ENCODE measurements around the gene PDE6D. TPM values are rescaled to one million over a fixed set of nuclear protein-coding genes. Genes with fewer than 3 reads are reported as not detected.

The PDE6D gene
- total RNA-seq, 2 experiments from 2014 or later: 5.9 to 7.0 TPM

DNA sequence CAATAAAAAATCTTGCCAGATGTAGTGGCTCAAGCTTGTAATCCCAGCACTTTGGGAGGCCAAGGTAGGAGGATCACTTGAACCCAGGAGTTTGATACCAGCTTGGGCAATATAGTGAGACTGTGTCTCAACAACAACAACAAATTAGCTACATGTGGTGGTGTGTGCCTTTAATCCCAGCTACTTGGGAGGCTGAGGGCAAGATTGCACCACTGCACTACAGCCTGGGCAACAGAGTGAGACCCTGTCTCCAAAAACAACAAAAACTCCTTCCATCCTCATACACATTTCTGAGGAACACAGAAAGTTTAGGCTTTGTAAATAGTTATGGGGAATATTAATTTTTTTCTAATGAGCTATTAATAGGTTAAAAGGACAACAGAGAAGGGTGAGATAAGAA lies 17.0 kb downstream of the PDE6D start:
- ATAC-seq (ENCODE audit: poor library complexity): no peak
- no peaks in the 10 kb centered on the region for H3K27me3 ChIP-seq (ENCODE audit: control insufficient read depth in 1 of 2, insufficient read depth in 2 of 2, low read length in 2 of 2)
- no peaks in the 10 kb centered on the region for H3K9me3 ChIP-seq (ENCODE audit: control insufficient read depth in 1 of 2, insufficient read depth in 1 of 2, low read length in 2 of 2)
- Mint-ChIP-seq H3K4me1 (ENCODE audit: low read depth) (peaks cover 14% of the 10 kb centered on the region), H3K4me3 (no peak overlapping the region), H3K36me3 (ENCODE audit: low read depth) (peaks cover 7% of the 10 kb centered on the region), H3K9me3 (no peaks in the 10 kb centered on the region), H3K27ac (no peak overlapping the region), H3K27me3 (no peaks in the 10 kb centered on the region)
- no peak overlapping the region for H3K4me3 ChIP-seq (ENCODE audit: low read length)
- peaks cover 5% of the 10 kb centered on the region for H3K36me3 ChIP-seq (ENCODE audit: insufficient read depth, low read length)
- no peak for DNase-seq
- POLR2A ChIA-PET: no interaction called here
- CTCF ChIA-PET: no interaction called here
- H3K4me1 ChIP-seq (ENCODE audit: insufficient read depth, low read length): peaks cover 4% of the 10 kb centered on the region
- no peak overlapping the region for H3K27ac ChIP-seq (ENCODE audit: low read depth in 1 of 2, low read length in 2 of 2)
- intact Hi-C loops (cut with DNase I, micrococcal nuclease): no loop called here
- TF ChIP-seq, protein P1, sequence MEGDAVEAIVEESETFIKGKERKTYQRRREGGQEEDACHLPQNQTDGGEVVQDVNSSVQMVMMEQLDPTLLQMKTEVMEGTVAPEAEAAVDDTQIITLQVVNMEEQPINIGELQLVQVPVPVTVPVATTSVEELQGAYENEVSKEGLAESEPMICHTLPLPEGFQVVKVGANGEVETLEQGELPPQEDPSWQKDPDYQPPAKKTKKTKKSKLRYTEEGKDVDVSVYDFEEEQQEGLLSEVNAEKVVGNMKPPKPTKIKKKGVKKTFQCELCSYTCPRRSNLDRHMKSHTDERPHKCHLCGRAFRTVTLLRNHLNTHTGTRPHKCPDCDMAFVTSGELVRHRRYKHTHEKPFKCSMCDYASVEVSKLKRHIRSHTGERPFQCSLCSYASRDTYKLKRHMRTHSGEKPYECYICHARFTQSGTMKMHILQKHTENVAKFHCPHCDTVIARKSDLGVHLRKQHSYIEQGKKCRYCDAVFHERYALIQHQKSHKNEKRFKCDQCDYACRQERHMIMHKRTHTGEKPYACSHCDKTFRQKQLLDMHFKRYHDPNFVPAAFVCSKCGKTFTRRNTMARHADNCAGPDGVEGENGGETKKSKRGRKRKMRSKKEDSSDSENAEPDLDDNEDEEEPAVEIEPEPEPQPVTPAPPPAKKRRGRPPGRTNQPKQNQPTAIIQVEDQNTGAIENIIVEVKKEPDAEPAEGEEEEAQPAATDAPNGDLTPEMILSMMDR (IDR thresholded peaks at IDR 0.05): no peak

DNA sequence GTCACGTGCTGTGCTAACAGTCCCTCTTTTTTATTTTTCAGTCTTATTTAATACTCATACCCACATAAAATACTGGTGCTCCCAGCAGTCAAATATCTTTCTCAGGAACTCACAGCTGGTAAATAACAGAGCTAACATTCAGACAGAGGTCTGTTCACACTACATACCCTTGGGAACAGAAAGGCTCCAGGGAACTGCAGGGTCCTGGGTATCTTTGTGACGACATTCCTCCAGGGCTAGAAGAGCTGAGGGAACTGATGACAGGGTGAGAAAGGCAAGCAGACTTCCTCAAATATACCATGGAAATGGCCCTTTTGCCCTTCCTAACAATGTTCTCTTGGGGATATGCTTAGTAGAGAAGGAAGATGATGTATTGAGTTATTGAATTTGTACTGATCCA lies 19.3 kb downstream of the PDE6D start:
- Histone ChIP-seq H3K9me3 (ENCODE audit: control insufficient read depth in 1 of 2, insufficient read depth in 1 of 2, low read length in 2 of 2) (no peaks in the 10 kb centered on the region), H3K36me3 (ENCODE audit: insufficient read depth, low read length) (peaks cover 5% of the 10 kb centered on the region), H3K4me1 (ENCODE audit: insufficient read depth, low read length) (peaks cover 4% of the 10 kb centered on the region), H3K27ac (ENCODE audit: low read depth in 1 of 2, low read length in 2 of 2) (no peak overlapping the region), H3K4me3 (ENCODE audit: low read length) (no peak overlapping the region), H3K27me3 (ENCODE audit: control insufficient read depth in 1 of 2, insufficient read depth in 2 of 2, low read length in 2 of 2) (no peaks in the 10 kb centered on the region)
- POLR2A ChIA-PET: interaction anchor here (0.6 kb wide), 1 partner anchor 8 kb away, joined by 3 read pairs; no protein-coding TSS in a partner anchor
- ATAC-seq (ENCODE audit: poor library complexity) (no peak), DNase-seq (no peak)
- Mint-ChIP-seq H3K36me3 (ENCODE audit: low read depth) (peaks cover 7% of the 10 kb centered on the region), H3K27ac (no peak overlapping the region), H3K9me3 (no peaks in the 10 kb centered on the region), H3K4me3 (no peak overlapping the region), H3K27me3 (no peaks in the 10 kb centered on the region), H3K4me1 (ENCODE audit: low read depth) (peaks cover 14% of the 10 kb centered on the region)
- CTCF ChIA-PET: no interaction called here
- TF ChIP-seq, protein P1 (IDR thresholded peaks at IDR 0.05): no peak
- intact Hi-C loops (cut with DNase I, micrococcal nuclease): no loop called here

DNA sequence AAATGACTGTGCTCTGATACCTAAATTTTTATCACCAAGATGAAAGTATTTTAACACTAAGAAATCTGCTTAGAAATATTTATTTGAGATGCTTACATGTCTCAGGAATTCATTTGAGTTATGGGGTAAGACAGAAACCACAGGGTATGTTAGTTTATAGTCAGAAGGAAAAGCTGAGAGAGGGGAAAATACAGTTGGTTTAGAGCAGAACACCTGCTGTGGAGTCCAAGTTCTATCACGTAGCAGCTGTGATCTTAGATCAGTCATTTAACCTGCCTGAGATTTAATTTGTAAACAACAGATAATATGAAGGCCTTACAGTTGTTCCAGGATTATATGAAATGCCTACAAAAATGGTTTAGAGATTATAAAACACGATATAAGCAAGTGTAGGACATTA lies 29.0 kb downstream of the PDE6D start:
- TF ChIP-seq, protein P1 (IDR thresholded peaks at IDR 0.05): no peak
- no peaks in the 10 kb centered on the region for H3K9me3 ChIP-seq (ENCODE audit: control insufficient read depth in 1 of 2, insufficient read depth in 1 of 2, low read length in 2 of 2)
- H3K4me3 Mint-ChIP-seq: no peak overlapping the region
- no peaks in the 10 kb centered on the region for H3K4me1 ChIP-seq (ENCODE audit: insufficient read depth, low read length)
- DNase-seq (no peak), ATAC-seq (ENCODE audit: poor library complexity) (no peak)
- intact Hi-C loops (cut with DNase I, micrococcal nuclease): no loop called here
- no peak overlapping the region for H3K27ac Mint-ChIP-seq
- POLR2A ChIA-PET: no interaction called here
- H3K4me1 Mint-ChIP-seq (ENCODE audit: low read depth): no peaks in the 10 kb centered on the region
- H3K4me3 ChIP-seq (ENCODE audit: low read length): no peak overlapping the region
- no peaks in the 10 kb centered on the region for H3K36me3 Mint-ChIP-seq (ENCODE audit: low read depth)
- no peaks in the 10 kb centered on the region for H3K27me3 ChIP-seq (ENCODE audit: control insufficient read depth in 1 of 2, insufficient read depth in 2 of 2, low read length in 2 of 2)
- H3K9me3 Mint-ChIP-seq: no peaks in the 10 kb centered on the region
- no peak overlapping the region for H3K27ac ChIP-seq (ENCODE audit: low read depth in 1 of 2, low read length in 2 of 2)
- CTCF ChIA-PET: no interaction called here
- no peaks in the 10 kb centered on the region for H3K36me3 ChIP-seq (ENCODE audit: insufficient read depth, low read length)
- no peaks in the 10 kb centered on the region for H3K27me3 Mint-ChIP-seq
